ENCODE measurements around the gene RPS15.
A peak's percentile ranks its signal among the peaks of the same experiment; 100 is the strongest.

Gene RPS15

GRCh38 chr19:1438035-1438932 is at the start of gene RPS15:
Gene RPS15 (plus strand): TSS chr19:1438396. CDS start chr19:1438426, 30 bp downstream.
- peak; percentile 82 for DNase-seq (ENCODE audit: low read depth)
- H3K4me3 ChIP-seq (ENCODE audit: low read depth, low read length): peak within 1 kb of the TSS; percentile 72

DNA sequence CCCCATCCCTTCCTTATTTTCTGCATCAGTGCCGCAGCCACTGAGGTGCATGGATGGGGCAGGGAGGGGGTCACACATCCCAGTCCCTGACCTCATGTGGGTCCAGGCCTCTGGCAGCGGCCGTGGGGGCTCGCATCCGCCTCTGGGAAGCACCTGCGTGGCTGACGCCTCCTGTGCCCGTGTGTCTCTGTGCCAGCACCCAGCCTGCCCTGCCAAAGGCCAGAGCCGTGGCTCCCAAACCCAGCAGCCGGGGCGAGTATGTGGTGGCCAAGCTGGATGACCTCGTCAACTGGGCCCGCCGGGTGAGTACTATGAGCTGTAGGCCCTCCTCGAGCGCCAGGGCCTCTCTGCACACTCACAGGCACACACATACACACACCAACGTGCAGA is 49.6 kb upstream of the RPS15 start:
- DNase-seq (ENCODE audit: low read depth): no peak

DNA sequence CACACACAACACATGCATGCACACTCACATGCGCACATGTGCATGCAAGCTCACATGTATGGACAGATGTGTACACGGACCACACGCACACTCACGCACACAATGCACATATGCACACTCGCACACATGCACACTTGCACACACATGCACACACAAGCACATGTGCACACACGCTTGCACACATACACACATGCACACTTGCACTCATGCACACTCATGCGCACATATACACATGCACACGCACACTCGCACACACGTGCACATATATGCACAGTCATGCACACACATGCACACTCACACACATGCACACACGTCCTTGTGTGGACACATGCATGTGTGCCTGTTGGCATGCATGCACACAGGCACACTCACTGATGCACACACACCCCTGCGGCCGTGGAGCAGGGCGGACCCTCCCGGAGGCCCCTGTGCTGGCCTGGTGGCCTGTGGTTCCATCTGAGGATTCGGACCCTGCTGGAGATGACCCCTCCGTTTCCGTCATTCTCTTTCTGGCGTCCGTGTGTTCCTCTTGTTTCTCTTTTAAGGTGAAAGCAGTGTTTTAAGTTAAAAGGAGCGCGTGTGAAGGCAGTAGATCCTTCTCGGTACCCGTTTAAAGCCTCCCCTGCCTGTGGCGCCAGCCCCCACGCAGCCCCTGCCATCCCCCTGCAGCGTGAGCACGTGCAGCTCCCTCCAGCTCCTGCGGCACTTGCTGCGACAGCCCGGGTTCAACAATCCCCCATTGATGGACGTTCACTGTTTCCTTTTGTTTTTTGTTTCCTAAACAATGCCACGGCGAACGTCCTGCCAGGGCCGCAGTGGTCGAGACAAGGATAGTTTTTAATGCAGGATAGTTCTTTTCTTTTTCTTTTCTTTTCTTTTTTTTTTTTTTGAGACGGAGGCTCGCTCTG is 48.9 kb upstream of the RPS15 start:
- no peak for DNase-seq (ENCODE audit: low read depth)
- H3K4me3 ChIP-seq (ENCODE audit: low read depth, low read length): no peak overlapping the region

More for the DNA sequence above, 49.6 kb upstream of the RPS15 start:
- H3K4me3 ChIP-seq (ENCODE audit: low read depth, low read length): no peak overlapping the region

GRCh38 chr19:1390890-1391423 is 47.2 kb upstream of the RPS15 start:
- H3K4me3 ChIP-seq (ENCODE audit: low read depth, low read length): no peak overlapping the region
- DNase-seq (ENCODE audit: low read depth): no peak

- DNase-seq (ENCODE audit: low read depth): no peak
Observed at GRCh38 chr19:1392407-1392806, 45.8 kb upstream of the RPS15 start.

DNA sequence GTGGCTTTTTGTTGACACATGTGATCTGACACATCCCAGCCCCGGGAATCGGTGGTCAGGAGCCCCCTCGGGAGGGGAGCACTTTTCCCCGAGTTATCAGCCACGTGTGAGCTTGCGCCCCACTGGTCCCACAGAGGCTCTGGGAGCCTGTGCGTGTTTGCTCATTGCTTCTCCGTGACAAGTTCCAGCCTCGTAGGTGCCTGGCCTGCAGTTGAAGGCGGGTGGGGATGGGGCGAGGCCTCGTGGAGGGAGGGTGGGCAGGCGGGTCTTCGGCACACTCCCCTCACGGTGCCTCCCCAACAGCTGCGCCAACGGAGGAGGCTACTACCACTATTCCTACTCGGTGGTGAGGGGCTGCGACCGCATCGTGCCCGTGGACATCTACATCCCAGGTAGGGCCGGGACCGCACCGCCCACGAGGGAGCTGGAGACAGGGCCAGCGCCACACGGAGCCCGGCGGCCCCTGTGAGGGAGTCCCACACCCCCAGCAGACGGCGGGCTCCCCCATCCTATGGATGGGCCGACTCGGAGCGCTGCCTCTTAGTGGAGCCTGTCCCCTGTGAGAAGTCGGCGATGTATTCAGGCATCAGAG is 45.2 kb upstream of the RPS15 start:
- DNase-seq (ENCODE audit: low read depth): no peak
- no peak overlapping the region for H3K4me3 ChIP-seq (ENCODE audit: low read depth, low read length)

More at GRCh38 chr19:1392407-1392806, 45.8 kb upstream of the RPS15 start:
- H3K4me3 ChIP-seq (ENCODE audit: low read depth, low read length): no peak overlapping the region

DNA sequence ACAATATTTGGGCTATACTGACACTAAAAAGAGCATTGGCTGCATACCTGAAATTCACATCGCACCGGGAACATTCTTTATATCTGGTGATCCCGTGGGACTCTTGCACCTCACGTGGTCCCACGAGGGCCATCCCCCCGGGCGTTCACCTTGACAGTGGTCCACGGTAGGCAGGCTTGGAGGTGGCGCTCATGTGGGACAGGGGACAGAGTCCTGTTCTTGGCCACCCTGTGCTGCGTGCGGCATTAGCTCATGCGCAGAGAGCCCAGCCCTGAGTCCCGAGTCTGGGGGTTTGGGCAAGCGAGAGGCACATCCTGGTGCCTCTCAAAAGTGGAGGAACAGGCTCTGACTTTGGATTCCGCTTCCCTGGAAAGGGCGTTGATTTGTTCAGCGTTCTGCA is 44.4 kb upstream of the RPS15 start:
- no peak overlapping the region for H3K4me3 ChIP-seq (ENCODE audit: low read depth, low read length)
- DNase-seq (ENCODE audit: low read depth): no peak

DNA sequence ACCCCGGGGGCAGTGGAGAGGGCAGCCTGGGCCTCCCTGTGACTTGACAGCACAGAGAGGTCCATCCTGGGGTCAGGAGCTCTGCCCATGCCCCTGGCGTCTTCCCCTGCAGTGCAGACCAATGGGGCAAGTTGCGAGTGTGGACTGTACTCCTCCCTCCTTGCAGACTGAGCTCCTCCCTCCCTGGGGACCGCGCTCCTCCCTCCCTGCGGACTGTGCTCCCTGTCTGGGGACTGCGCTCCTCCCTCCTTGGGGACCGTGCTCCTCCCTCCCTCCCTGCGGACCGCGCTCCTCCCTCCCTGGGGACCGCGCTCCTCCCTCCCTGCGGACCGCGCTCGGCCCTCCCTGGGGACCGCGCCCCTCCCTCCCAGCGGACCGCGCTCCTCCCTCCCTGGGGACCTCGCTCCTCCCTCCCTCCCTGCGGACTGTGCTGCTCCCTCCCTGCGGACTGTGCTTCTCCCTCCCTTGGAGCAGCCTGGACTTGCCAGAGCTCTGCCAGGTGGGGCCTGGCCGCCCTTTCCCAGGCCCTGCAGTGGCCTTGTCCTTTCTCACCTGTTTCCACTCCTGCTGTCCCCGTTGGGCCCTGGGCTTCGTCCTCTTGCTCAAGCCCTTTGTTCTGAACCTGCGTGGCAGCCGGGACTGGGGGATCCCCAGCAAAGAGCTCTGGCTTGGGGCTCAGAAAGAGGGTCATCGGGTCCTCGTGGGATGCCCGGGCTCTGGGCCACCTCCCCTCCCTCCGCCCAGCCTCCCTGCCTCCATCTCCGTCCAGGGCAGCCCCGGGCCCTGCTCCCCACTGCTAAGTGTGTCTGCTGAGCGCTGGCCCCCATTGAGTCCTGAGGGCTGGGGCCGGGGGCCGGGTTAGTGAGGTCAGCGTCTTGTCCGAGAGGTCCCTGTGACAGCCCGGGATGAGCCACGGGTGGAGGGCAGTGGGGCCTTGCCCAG is 43.7 kb upstream of the RPS15 start:
- no peak overlapping the region for H3K4me3 ChIP-seq (ENCODE audit: low read depth, low read length)
- DNase-seq (ENCODE audit: low read depth): no peak

DNA sequence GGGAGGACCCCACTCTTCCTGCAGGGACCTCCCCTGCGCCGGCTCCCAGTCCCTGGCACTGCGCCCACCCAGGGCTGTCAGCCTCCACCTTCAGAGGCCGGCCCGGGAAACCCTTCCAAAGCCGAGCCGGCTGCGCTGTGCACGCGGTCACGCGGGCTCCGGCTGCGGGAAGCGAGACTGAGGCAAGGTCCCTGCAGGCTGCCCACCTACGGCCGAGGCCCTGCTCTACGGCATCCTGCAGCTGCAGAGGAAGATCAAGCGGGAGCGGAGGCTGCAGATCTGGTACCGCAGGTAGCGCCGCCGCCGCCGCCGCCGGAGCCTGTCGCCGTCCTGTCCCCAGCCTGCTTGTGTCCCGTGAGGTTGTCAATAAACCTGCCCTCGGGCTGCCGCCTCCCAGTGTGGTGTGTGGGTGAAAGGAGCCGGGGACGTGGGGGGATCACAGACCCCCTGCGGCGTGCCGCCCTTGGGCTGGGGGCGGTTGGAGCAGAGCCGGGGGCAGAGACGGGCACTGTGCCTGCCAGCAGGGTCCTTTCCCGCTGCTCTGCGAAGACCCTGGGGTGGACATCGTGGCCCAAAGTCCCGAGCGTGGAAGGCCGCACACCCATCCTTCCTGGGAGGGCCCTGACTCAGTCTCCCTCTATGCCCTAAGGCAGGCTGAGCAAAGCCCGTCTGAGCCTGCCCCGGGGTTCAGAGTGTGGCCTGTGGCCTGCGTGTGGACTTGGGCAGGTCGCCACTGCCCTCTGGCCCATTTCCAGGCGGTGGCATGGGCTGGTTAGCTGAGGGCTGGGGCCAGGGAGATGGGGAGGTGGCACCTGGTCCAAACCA is 42.8 kb upstream of the RPS15 start:
- no peak for DNase-seq (ENCODE audit: low read depth)
- no peak overlapping the region for H3K4me3 ChIP-seq (ENCODE audit: low read depth, low read length)

GRCh38 chr19:1396019-1396767 is 42.0 kb upstream of the RPS15 start:
- no peak overlapping the region for H3K4me3 ChIP-seq (ENCODE audit: low read depth, low read length)
- no peak for DNase-seq (ENCODE audit: low read depth)

- DNase-seq (ENCODE audit: low read depth): no peak
- H3K4me3 ChIP-seq (ENCODE audit: low read depth, low read length): no peak overlapping the region
Observed at GRCh38 chr19:1396768-1397679, 41.2 kb upstream of the RPS15 start.

DNA sequence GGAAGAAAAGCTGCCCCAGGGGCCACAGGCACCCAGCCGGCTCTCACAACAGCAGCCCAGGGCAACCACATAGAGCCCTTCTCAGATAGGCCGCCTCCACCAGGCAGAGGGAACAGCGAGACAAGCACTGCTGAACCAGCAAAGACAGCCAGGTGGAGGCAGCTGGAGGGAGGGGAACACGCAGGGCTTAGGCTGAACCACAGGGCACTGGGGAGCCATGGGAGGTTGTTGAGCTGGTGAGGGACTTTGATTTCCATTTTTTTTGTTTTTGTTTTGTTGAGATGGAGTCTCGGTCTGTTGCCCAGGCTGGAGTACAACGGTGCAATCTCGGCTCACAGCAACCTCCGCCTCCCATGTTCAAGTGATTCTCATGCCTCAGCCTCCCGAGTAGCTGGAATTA is 40.4 kb upstream of the RPS15 start:
- no peak overlapping the region for H3K4me3 ChIP-seq (ENCODE audit: low read depth, low read length)

GRCh38 chr19:1399079-1399478 is 39.1 kb upstream of the RPS15 start:
- no peak for DNase-seq (ENCODE audit: low read depth)
- no peak overlapping the region for H3K4me3 ChIP-seq (ENCODE audit: low read depth, low read length)

More for the DNA sequence above, 40.4 kb upstream of the RPS15 start:
- DNase-seq (ENCODE audit: low read depth): no peak

- no peak for DNase-seq (ENCODE audit: low read depth)
- H3K4me3 ChIP-seq (ENCODE audit: low read depth, low read length): no peak overlapping the region
Observed at GRCh38 chr19:1399745-1400144, 38.5 kb upstream of the RPS15 start.

DNA sequence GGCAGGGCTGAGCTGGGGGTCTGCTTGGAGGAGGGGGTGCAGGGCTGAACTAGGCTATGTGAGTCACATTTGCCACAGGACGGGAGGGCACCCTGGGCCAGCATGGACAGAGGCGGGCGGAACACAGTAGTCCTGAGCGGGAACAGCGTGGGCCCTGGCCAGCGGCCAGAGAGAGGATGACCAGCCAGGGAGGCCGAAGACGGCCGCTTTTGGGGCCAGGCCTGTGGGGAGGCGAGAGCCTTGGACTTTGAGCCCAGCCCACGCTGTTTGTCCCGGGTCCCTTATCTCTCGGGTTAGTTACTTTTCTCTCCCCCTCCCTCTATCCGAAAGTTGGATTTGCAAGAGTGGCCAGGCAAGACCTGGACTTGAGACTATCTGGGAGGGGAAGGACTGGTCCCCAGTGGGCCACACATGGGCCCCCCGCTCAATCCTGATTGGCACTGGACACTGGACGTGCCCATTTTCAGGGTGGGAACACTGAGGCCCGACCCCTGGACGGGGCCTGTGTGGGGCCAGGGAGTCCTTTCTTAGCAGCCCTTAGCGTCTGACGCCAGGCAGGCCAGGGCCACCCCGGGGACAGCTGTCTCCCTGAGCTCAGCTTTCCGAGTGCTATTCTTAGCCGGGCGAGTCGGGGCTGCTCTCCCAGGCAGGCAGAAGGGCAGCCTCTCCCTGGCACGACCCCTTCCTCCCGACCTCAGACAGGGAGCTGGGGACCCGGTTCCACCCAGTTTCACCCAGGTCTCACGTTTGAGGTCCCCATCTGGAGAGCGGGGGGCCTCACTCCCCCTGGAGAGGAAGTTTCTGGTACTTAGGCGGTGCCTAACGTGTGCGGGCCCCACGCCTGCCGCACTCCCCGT is 37.7 kb upstream of the RPS15 start:
- DNase-seq (ENCODE audit: low read depth): no peak
- H3K4me3 ChIP-seq (ENCODE audit: low read depth, low read length): peak overlapping the region; percentile 67
